GM12872 (cell line): Measurements from ENCODE around the gene CMIP.

ENCODE experiments used
- TF ChIP-seq, protein P1 (sequence below): IDR thresholded peaks from 3 replicates; pipeline ENCODE4 v1.5.1; 2011; ENCODE audit warnings: low read depth, mild to moderate bottlenecking, low read length, moderate library complexity; ENCODE audit not compliant: insufficient read depth

The CMIP gene

DNA sequence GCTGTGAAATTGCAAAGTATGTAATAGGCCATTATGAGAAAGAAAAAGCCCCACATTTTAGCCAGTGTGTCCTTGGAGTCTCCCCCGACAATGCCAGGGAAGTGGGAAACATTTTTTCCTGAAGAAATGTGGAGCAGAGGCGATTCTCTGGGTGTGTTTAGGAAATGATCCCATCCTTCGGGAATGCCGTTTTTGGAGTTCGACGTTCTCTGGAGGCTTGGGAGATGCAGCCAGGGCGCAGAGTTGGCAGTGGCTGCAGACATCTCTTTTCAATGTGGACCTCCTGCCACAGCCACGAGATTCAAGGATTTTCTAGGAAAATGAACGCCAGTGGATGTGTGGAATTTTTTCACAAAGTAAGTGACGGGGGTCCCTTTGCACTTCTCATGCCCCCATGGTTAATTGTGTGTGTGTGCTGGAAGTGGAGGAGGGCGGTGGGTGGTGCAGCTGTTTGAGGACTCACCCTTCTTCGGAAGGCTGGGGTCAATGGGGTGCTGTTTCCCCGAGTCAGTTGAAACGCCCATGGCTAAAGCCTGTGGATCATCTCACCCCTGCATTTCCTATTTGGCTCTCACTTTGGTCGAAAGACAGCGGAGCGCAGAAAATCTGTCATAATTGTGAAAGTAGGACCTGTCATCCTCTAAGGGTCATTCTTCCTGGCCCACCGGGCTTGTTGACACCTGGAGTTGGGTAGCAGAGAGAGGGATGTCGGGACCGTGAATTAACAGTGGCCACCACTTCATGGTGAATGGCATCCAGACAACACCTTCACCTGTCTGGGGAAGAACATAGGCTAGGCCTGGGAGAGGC lies 73.2 kb downstream of the CMIP start:
- TF ChIP-seq, protein P1, sequence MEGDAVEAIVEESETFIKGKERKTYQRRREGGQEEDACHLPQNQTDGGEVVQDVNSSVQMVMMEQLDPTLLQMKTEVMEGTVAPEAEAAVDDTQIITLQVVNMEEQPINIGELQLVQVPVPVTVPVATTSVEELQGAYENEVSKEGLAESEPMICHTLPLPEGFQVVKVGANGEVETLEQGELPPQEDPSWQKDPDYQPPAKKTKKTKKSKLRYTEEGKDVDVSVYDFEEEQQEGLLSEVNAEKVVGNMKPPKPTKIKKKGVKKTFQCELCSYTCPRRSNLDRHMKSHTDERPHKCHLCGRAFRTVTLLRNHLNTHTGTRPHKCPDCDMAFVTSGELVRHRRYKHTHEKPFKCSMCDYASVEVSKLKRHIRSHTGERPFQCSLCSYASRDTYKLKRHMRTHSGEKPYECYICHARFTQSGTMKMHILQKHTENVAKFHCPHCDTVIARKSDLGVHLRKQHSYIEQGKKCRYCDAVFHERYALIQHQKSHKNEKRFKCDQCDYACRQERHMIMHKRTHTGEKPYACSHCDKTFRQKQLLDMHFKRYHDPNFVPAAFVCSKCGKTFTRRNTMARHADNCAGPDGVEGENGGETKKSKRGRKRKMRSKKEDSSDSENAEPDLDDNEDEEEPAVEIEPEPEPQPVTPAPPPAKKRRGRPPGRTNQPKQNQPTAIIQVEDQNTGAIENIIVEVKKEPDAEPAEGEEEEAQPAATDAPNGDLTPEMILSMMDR = no peak

DNA sequence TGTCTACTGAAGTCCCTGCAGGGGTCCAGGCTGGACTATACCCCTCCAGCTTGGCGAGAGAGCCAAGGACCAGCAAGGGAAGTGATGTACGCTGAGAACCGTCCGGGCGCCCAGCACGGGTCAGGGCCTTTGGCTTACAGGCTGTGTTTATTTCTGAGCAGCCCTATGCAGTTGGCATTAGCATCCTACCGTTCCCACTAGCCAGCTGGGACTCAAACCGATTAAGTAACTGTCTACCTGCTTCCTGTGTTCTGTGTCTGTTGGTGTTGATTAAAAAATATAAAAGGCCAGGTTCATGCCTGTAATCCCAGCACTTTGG lies 73.8 kb downstream of the CMIP start:
- TF ChIP-seq, protein P1 = no peak

- TF ChIP-seq, protein P1 = no peak
Observed at GRCh38 chr16:81519301-81520150, 74.9 kb downstream of the CMIP start.

DNA sequence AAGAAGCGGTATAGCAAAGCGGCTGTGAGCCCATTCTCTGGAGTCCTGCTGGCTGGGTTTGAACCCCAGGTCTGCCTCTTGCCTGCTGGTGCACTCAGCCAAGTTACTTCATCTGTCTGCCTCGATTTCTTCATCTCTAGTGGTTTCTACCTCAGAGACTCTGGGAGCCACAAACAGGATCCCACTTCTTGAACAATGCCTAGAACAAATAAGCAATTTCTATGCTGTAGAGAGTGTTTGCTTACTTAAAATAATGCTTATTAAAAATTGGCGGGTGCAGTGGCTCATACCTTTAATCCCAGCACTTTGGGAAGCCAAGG lies 75.5 kb downstream of the CMIP start:
- TF ChIP-seq, protein P1 = no peak

DNA sequence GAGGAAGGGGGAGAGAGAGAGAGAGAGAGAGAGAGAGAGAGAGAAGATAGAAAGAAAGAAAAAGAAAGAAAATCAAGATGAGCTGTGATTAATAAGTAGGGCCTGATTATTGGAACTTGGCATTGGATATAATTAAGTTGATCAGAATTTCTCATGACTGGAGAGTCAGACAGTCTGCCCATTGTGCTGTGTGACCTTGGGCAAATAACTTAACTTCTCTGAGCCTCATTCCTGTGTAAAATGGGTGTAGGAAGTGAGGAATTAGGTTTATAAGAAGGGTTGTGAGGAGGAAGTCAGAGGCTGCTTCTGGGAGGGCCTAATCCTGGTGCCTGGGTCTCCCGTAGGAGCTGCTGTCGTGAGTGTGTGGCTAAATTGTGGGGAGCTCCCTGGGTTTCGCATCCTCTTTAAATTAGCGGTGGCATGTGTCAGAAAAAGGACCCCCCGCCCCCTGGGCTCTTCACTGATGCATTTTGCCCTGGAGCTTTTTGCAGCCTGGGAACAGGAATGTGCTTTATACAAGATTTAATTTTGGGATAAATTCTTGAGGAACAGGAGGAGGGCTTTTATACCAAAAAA lies 76.0 kb downstream of the CMIP start:
- TF ChIP-seq, protein P1 = no peak

DNA sequence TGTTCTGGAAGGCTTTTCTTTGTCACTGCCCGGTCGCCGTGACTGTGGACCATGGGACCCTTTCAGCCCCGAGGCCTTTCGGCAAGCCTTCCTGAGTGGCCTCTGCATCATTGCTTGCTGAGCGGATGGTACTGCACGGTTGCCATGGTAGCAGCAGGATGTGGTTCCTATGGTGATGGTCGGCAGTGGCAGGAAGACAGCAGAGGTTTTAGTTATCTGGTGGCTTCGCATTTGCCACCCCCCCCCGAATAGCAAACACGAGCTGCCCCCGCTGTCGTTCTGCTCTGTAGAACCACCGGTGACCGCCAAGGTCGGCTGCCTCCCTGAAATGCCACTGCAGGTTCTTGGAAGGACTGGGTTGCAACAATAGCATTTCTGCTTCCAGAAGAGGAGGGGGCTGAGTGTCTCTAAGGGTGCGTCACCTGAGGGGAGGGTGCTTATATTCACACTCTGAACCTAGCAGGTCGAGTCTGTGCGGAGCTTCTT lies 76.6 kb downstream of the CMIP start:
- TF ChIP-seq, protein P1 = no peak

DNA sequence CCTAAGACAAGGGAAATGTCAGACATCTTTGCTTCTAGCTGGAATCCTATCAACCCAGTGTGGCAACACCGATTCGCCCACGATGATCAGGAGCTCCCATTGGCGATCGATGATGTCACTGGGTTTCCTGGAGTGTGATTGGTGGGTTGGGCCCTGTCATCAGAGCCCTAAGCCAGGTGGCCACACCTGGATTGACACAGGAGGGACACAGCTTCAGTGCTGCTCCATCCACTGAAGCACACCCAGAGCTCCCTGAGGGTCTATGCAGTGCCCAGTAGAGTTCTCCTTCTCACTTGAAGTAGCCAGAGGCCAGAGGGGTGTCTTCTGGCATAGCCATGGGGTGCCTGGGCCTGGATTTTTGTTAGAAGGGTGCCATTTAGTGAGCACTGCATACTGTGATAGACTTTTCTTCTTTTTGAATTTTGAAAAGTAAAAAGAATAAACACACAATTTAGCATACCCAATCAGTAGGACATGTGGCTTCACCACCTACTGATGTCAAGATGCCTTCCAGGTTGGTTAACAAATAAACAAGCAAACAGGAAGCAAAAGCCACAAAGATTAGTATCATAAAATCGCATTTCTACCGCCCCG lies 77.6 kb downstream of the CMIP start:
- TF ChIP-seq, protein P1 = no peak
